Activated B cell treated with CpG ODN at 0.5 μM for 24 hours (primary cell): ENCODE results near the gene PCGF5. TPM values are rescaled to one million over a fixed set of nuclear protein-coding genes. Genes with fewer than 3 reads are reported as not detected.
A peak's percentile ranks its signal among the peaks of the same experiment; 100 is the strongest.

Source experiments
- ATAC-seq: fragments of 200-7000 bp; cut with Tn5 transposase; one replicate; pipeline ENCODE4 v1.10.0; 2021; ENCODE audit warnings: low read depth, mild to moderate bottlenecking, moderate library complexity
- CTCF ChIA-PET: fragments of 350-600 bp; sonication (Branson Sonifier 250); formaldehyde crosslinking; loops from one replicate; lab custom pipeline; 2021; ENCODE audit warnings: antibody characterized with exemption; lab: Charles Lee
- POLR2A ChIA-PET: fragments of 350-600 bp; sonication (Branson Sonifier 250); formaldehyde crosslinking; loops from one replicate; lab custom pipeline; 2021; ENCODE audit warnings: antibody characterized with exemption; lab: Charles Lee
- DNase-seq: peaks from one replicate; pipeline ENCODE4 v3.0.0; 2022
- H3K27ac Mint-ChIP-seq: one replicate; pipeline ENCODE4 v1.8.0; 2020; ENCODE audit warnings: mixed read lengths
- H3K27me3 Mint-ChIP-seq: one replicate; pipeline ENCODE4 v1.8.0; 2021; ENCODE audit warnings: mixed read lengths
- H3K36me3 Mint-ChIP-seq: one replicate; pipeline ENCODE4 v1.8.0; 2021; ENCODE audit warnings: low read depth, mixed read lengths
- H3K4me1 Mint-ChIP-seq: one replicate; pipeline ENCODE4 v1.8.0; 2021; ENCODE audit warnings: mixed read lengths
- H3K4me3 Mint-ChIP-seq: one replicate; pipeline ENCODE4 v1.8.0; 2020; ENCODE audit warnings: mild to moderate bottlenecking, mixed read lengths
- H3K9me3 Mint-ChIP-seq: one replicate; pipeline ENCODE4 v1.8.0; 2020; ENCODE audit warnings: mixed read lengths
- intact Hi-C: fragments of 100-400 bp; cut with micrococcal nuclease; formaldehyde crosslinking; loops from one replicate; pipeline ENCODE4 v1.15.1; 2024
- total RNA-seq: library from RNA; stranded (reverse); gene quantifications from 2 replicates; pipeline ENCODE4 v1.2.3, GENCODE V29; 2022
- TF ChIP-seq, protein P1 (sequence below): fragments of 200-600 bp; IDR thresholded peaks from one replicate; pipeline ENCODE4 v1.8.0; 2022; ENCODE audit warnings: antibody characterized with exemption, mild to moderate bottlenecking

The PCGF5 gene
- total RNA-seq, 1 donor from 2014 or later: 72.9 TPM

DNA sequence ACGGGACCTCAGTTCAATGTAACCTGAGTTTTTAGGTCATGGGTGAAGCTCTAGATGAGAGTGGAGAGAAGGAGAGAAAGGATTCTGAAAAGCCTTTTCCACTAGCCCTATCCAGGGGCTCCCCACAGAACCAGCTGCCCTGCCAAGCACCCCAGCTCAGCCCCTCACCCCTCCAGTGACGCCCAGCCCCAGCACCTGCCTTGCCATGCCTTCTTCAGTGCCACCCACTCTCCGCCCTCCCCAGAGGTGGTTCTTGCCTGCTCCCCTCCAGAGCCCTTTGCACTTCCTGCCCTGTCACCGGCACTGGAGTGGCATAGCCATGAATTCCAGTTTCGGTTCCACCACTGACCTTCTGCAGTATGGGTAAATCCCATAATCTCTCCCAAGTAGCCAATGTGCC is 70.1 kb downstream of the PCGF5 start:
- DNase-seq: no peak
- intact Hi-C loops: loop anchor here (10.0 kb wide), 1 partner anchor 404 kb away; no protein-coding TSS in a partner anchor
- POLR2A ChIA-PET: no interaction called here
- H3K4me1 Mint-ChIP-seq: no peaks in the 10 kb centered on the region
- no peak for ATAC-seq
- no peaks in the 10 kb centered on the region for H3K36me3 Mint-ChIP-seq
- CTCF ChIA-PET: no interaction called here
- H3K4me3 Mint-ChIP-seq: no peak overlapping the region
- H3K9me3 Mint-ChIP-seq: no peaks in the 10 kb centered on the region
- TF ChIP-seq, protein P1, sequence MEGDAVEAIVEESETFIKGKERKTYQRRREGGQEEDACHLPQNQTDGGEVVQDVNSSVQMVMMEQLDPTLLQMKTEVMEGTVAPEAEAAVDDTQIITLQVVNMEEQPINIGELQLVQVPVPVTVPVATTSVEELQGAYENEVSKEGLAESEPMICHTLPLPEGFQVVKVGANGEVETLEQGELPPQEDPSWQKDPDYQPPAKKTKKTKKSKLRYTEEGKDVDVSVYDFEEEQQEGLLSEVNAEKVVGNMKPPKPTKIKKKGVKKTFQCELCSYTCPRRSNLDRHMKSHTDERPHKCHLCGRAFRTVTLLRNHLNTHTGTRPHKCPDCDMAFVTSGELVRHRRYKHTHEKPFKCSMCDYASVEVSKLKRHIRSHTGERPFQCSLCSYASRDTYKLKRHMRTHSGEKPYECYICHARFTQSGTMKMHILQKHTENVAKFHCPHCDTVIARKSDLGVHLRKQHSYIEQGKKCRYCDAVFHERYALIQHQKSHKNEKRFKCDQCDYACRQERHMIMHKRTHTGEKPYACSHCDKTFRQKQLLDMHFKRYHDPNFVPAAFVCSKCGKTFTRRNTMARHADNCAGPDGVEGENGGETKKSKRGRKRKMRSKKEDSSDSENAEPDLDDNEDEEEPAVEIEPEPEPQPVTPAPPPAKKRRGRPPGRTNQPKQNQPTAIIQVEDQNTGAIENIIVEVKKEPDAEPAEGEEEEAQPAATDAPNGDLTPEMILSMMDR: no peak
- H3K27me3 Mint-ChIP-seq: no peaks in the 10 kb centered on the region
- H3K27ac Mint-ChIP-seq: no peak overlapping the region

- ChIA-PET POLR2A (no interaction called here), CTCF (no interaction called here)
- ATAC-seq (no peak), DNase-seq (no peak)
- H3K9me3 Mint-ChIP-seq: no peaks in the 10 kb centered on the region
- peaks cover 8% of the 10 kb centered on the region for H3K27me3 Mint-ChIP-seq
- TF ChIP-seq, protein P1: no peak
- H3K4me1 Mint-ChIP-seq: peaks cover 9% of the 10 kb centered on the region
- no peak overlapping the region for H3K4me3 Mint-ChIP-seq
- H3K36me3 Mint-ChIP-seq: no peaks in the 10 kb centered on the region
- H3K27ac Mint-ChIP-seq: no peak overlapping the region
- intact Hi-C loops: loop anchor here (10.0 kb wide), 1 partner anchor 400 kb away; no protein-coding TSS in a partner anchor
These were observed 73.9 kb downstream of the PCGF5 start for GRCh38 chr10:91294134-91294906.

GRCh38 chr10:91295346-91295745 is 74.9 kb downstream of the PCGF5 start:
- Mint-ChIP-seq H3K27ac (no peak overlapping the region), H3K27me3 (peaks cover 8% of the 10 kb centered on the region), H3K36me3 (no peaks in the 10 kb centered on the region), H3K4me1 (peaks cover 9% of the 10 kb centered on the region), H3K9me3 (no peaks in the 10 kb centered on the region), H3K4me3 (no peak overlapping the region)
- ChIA-PET CTCF (no interaction called here), POLR2A (no interaction called here)
- ATAC-seq: no peak
- intact Hi-C loops: loop anchor here (5.0 to 10.0 kb wide), 2 partner anchors 92 to 399 kb away; no protein-coding TSS in a partner anchor
- TF ChIP-seq, protein P1: no peak
- DNase-seq: no peak

- DNase-seq (no peak), ATAC-seq (no peak)
- H3K4me1 Mint-ChIP-seq: peaks cover 9% of the 10 kb centered on the region
- no peaks in the 10 kb centered on the region for H3K36me3 Mint-ChIP-seq
- H3K27ac Mint-ChIP-seq: no peak overlapping the region
- peaks cover 8% of the 10 kb centered on the region for H3K27me3 Mint-ChIP-seq
- H3K9me3 Mint-ChIP-seq: no peaks in the 10 kb centered on the region
- POLR2A ChIA-PET: interaction anchor here (0.6 kb wide), 1 partner anchor 268 kb away, joined by 3 read pairs; no protein-coding TSS in a partner anchor
- no peak overlapping the region for H3K4me3 Mint-ChIP-seq
- intact Hi-C loops: loop anchor here (5.0 to 10.0 kb wide), 2 partner anchors 91 to 398 kb away; no protein-coding TSS in a partner anchor
- CTCF ChIA-PET: interaction anchor here (1.5 kb wide), 1 partner anchor 416 kb away, joined by 8 read pairs; no protein-coding TSS in a partner anchor
- TF ChIP-seq, protein P1: no peak
These were observed 76.0 kb downstream of the PCGF5 start for GRCh38 chr10:91296471-91296870.

GRCh38 chr10:91298224-91298871 is 77.9 kb downstream of the PCGF5 start:
- Mint-ChIP-seq H3K4me1 (peaks cover 9% of the 10 kb centered on the region), H3K4me3 (peak overlapping the region; percentile 70), H3K27me3 (peaks cover 8% of the 10 kb centered on the region), H3K27ac (no peak overlapping the region), H3K36me3 (no peaks in the 10 kb centered on the region), H3K9me3 (no peaks in the 10 kb centered on the region)
- TF ChIP-seq, protein P1: peak; percentile 53
- ATAC-seq (peak; percentile 97), DNase-seq (peak; percentile 58)
- intact Hi-C loops: loop anchor here (1.0 to 10.0 kb wide), 5 partner anchors 89 to 610 kb away; partner anchors contain the start of genes FGFBP3 and HECTD2
- POLR2A ChIA-PET: no interaction called here
- CTCF ChIA-PET: interaction anchor here (0.8 to 2.6 kb wide), 16 partner anchors 9 to 616 kb away, joined by 3 to 13 read pairs (median 4); partner anchors contain the start of gene PPP1R3C
